ENCODE measurements around the gene RIF1.

RIF1 gene

DNA sequence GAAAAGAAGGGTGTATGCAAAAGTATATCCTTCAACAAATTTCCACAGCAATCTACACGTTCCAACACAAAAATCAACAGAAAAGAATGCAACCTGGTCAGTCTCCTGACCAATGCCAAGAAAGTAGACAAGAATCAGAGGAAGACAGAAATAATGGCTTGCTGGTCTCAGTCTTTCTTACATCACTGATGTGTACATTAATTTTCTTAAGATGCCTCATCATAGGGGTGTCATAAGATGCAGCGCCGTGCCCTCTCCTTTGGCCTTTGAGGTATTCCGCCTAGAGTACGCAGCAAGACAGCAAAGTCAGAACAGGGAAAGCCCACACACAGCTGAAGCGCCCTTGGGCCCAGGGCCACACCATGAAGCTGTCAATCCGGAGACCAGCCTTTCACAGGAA is 112.9 kb downstream of the RIF1 start:
- DNase-seq (ENCODE audit: low read depth in 2 of 2), result no peak

DNA sequence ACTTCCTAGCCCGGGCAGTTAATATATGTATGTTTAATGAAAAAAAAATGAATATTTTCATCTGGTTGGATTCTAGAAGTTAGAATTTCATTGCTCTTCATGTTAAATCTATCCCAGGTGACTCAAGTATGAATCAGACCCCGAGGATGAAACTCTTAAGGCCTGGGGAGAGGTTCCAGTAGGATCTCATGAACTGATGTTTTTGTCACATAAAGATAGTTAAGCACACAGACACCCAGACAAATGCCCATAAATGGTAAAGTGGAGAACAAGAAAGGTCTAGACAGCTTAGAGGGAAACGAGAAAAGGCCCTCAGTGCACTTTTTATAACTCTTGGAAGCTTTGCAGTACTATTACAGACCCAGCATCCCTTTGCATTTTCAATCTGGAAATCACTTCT is 114.1 kb downstream of the RIF1 start:
- DNase-seq (ENCODE audit: low read depth in 2 of 2), result no peak

DNA sequence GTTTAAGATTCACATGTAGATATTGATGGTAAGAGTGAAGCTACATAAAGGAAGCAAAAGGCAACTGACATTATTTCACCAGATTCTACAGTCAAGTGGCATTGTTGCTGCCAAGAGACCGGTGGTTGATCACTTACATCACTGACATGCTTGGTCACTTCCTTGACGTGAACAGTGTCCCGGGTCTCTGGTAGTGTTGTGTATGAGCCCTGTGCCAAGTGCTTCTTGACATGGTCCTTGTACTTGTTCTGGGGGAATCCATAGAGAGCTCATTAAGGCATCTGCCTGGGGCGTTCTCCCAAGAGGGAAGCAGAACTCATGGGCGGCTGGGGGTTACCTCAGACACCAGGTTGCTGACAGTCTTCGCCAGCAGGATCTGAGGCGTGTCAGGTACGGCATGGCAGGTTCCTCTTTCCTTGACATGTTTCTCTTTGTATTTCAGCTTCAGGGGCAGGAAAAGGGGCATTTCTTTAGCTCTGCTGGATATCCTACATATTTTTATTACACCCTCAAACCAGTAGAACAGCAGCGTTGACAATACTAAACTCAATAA is 116.2 kb downstream of the RIF1 start:
- no peak for DNase-seq (ENCODE audit: low read depth in 2 of 2)

DNA sequence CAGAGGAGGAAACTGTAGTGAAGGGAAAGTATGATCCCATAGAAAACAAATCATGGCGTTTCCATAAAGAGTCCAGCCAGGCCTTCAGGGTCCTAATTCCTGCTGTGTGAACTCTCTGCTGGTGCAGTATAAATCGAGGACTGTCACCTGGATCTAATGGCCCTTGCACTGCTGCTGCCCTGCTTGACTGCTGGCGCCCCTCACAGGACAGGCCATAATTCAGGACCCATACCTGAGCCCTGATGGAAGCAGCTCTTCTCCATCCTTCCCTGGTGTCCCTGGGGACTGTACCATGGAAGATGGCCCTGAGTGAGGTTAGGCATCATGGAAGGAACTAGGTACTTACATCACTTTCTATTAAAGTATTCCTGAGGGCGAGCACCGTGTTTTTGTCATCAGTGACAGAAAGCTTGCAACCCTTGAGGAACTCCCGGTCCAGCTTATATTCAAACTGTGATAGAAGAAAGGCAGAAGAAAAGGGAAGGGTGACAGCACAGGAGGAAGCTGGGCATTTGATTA is 116.9 kb downstream of the RIF1 start:
- DNase-seq (ENCODE audit: low read depth in 2 of 2), result no peak
